ENCODE measurements around the gene NSFL1C.
"Not testable (repeated sequence)": the region's sequence is repeated elsewhere in the genome, so short reads cannot be mapped to it uniquely, and the experiment has no call there.

The NSFL1C gene

GRCh38 chr20:1402149-1402548 is 64.5 kb downstream of the NSFL1C start:
- Histone ChIP-seq H3K9me3 (ENCODE audit: control insufficient read depth, low read length) (peaks cover 4% of the 10 kb centered on the region), H3K4me1 (ENCODE audit: control insufficient read depth, insufficient read depth, low read length, poor library complexity, severe bottlenecking) (peaks cover 4% of the 10 kb centered on the region), H3K36me3 (ENCODE audit: control insufficient read depth, insufficient read depth, low read length) (no peaks in the 10 kb centered on the region), H3K27ac (ENCODE audit: low read depth, low read length, severe bottlenecking) (no peak overlapping the region), H3K4me3 (ENCODE audit: extremely low read depth, insufficient read depth, low read length, poor library complexity, severe bottlenecking) (no peak overlapping the region)
- WGBS, 2 experiments (ENCODE audit: insufficient coverage in 2 of 2): 83 to 84% methylated on average over 4 to 6 of the region's 7 CpGs

GRCh38 chr20:1401451-1401907 is 65.2 kb downstream of the NSFL1C start:
- Histone ChIP-seq H3K4me3 (ENCODE audit: extremely low read depth, insufficient read depth, low read length, poor library complexity, severe bottlenecking) (no peak overlapping the region), H3K9me3 (ENCODE audit: control insufficient read depth, low read length) (peaks cover 9% of the 10 kb centered on the region), H3K27ac (ENCODE audit: low read depth, low read length, severe bottlenecking) (no peak overlapping the region), H3K36me3 (ENCODE audit: control insufficient read depth, insufficient read depth, low read length) (no peaks in the 10 kb centered on the region), H3K4me1 (ENCODE audit: control insufficient read depth, insufficient read depth, low read length, poor library complexity, severe bottlenecking) (peaks cover 8% of the 10 kb centered on the region)
- WGBS, 2 experiments (ENCODE audit: insufficient coverage in 2 of 2): 100% methylated on average over 3 of the region's 3 CpGs

GRCh38 chr20:1399678-1400366 is 66.8 kb downstream of the NSFL1C start:
- H3K27ac ChIP-seq (ENCODE audit: low read depth, low read length, severe bottlenecking); H3K4me1 ChIP-seq (ENCODE audit: control insufficient read depth, insufficient read depth, low read length, poor library complexity, severe bottlenecking); H3K36me3 ChIP-seq (ENCODE audit: control insufficient read depth, insufficient read depth, low read length); H3K4me3 ChIP-seq (ENCODE audit: extremely low read depth, insufficient read depth, low read length, poor library complexity, severe bottlenecking): not testable (repeated sequence)
- WGBS, 2 experiments (ENCODE audit: insufficient coverage in 2 of 2): 85 to 87% methylated on average over 8 of the region's 8 CpGs
- peaks cover 10% of the 10 kb centered on the region for H3K9me3 ChIP-seq (ENCODE audit: control insufficient read depth, low read length)

- not testable (repeated sequence) for H3K27ac ChIP-seq (ENCODE audit: low read depth, low read length, severe bottlenecking); H3K4me3 ChIP-seq (ENCODE audit: extremely low read depth, insufficient read depth, low read length, poor library complexity, severe bottlenecking); H3K36me3 ChIP-seq (ENCODE audit: control insufficient read depth, insufficient read depth, low read length)
- Histone ChIP-seq H3K4me1 (ENCODE audit: control insufficient read depth, insufficient read depth, low read length, poor library complexity, severe bottlenecking) (peaks cover 14% of the 10 kb centered on the region), H3K9me3 (ENCODE audit: control insufficient read depth, low read length) (peaks cover 10% of the 10 kb centered on the region)
- whole genome bisulfite sequencing, 2 experiments (ENCODE audit: insufficient coverage in 2 of 2): 85 to 89% methylated on average over 7 of the region's 7 CpGs
Observed at GRCh38 chr20:1398185-1398584, 68.5 kb downstream of the NSFL1C start.

- H3K4me3 ChIP-seq (ENCODE audit: extremely low read depth, insufficient read depth, low read length, poor library complexity, severe bottlenecking): no peak overlapping the region
- H3K9me3 ChIP-seq (ENCODE audit: control insufficient read depth, low read length): peaks cover 10% of the 10 kb centered on the region
- WGBS, 2 experiments (ENCODE audit: insufficient coverage in 2 of 2): 100% methylated on average over 2 to 3 of the region's 4 CpGs
- peaks cover 16% of the 10 kb centered on the region for H3K4me1 ChIP-seq (ENCODE audit: control insufficient read depth, insufficient read depth, low read length, poor library complexity, severe bottlenecking)
- H3K27ac ChIP-seq (ENCODE audit: low read depth, low read length, severe bottlenecking): no peak overlapping the region
- H3K36me3 ChIP-seq (ENCODE audit: control insufficient read depth, insufficient read depth, low read length): no peaks in the 10 kb centered on the region
Observed at GRCh38 chr20:1397710-1398109, 68.9 kb downstream of the NSFL1C start.

- H3K4me1 ChIP-seq (ENCODE audit: control insufficient read depth, insufficient read depth, low read length, poor library complexity, severe bottlenecking): peaks cover 16% of the 10 kb centered on the region
- no peaks in the 10 kb centered on the region for H3K36me3 ChIP-seq (ENCODE audit: control insufficient read depth, insufficient read depth, low read length)
- peaks cover 10% of the 10 kb centered on the region for H3K9me3 ChIP-seq (ENCODE audit: control insufficient read depth, low read length)
- H3K27ac ChIP-seq (ENCODE audit: low read depth, low read length, severe bottlenecking): no peak overlapping the region
- H3K4me3 ChIP-seq (ENCODE audit: extremely low read depth, insufficient read depth, low read length, poor library complexity, severe bottlenecking): no peak overlapping the region
- WGBS, 2 experiments (ENCODE audit: insufficient coverage in 2 of 2): 72 to 87% methylated on average over 3 to 4 of the region's 4 CpGs
Observed at GRCh38 chr20:1396702-1397101, 69.9 kb downstream of the NSFL1C start.

- peaks cover 10% of the 10 kb centered on the region for H3K9me3 ChIP-seq (ENCODE audit: control insufficient read depth, low read length)
- H3K36me3 ChIP-seq (ENCODE audit: control insufficient read depth, insufficient read depth, low read length): peaks cover 1% of the 10 kb centered on the region
- H3K27ac ChIP-seq (ENCODE audit: low read depth, low read length, severe bottlenecking): no peak overlapping the region
- peaks cover 17% of the 10 kb centered on the region for H3K4me1 ChIP-seq (ENCODE audit: control insufficient read depth, insufficient read depth, low read length, poor library complexity, severe bottlenecking)
- no peak overlapping the region for H3K4me3 ChIP-seq (ENCODE audit: extremely low read depth, insufficient read depth, low read length, poor library complexity, severe bottlenecking)
- 100% methylated on average over 1 of the region's 1 CpG; no CpG with 5 or more reads in 1 of the 2 experiments for WGBS, 2 experiments (ENCODE audit: insufficient coverage in 2 of 2)
Observed at GRCh38 chr20:1396264-1396663, 70.4 kb downstream of the NSFL1C start.

GRCh38 chr20:1394686-1395085 is 72.0 kb downstream of the NSFL1C start:
- 100% methylated on average over 1 of the region's 2 CpGs; no CpG with 5 or more reads in 1 of the 2 experiments for WGBS, 2 experiments (ENCODE audit: insufficient coverage in 2 of 2)
- H3K27ac ChIP-seq (ENCODE audit: low read depth, low read length, severe bottlenecking): no peak overlapping the region
- H3K4me3 ChIP-seq (ENCODE audit: extremely low read depth, insufficient read depth, low read length, poor library complexity, severe bottlenecking): no peak overlapping the region
- peaks cover 15% of the 10 kb centered on the region for H3K36me3 ChIP-seq (ENCODE audit: control insufficient read depth, insufficient read depth, low read length)
- H3K9me3 ChIP-seq (ENCODE audit: control insufficient read depth, low read length): peaks cover 10% of the 10 kb centered on the region
- H3K4me1 ChIP-seq (ENCODE audit: control insufficient read depth, insufficient read depth, low read length, poor library complexity, severe bottlenecking): peaks cover 28% of the 10 kb centered on the region

- peaks cover 39% of the 10 kb centered on the region for H3K4me1 ChIP-seq (ENCODE audit: control insufficient read depth, insufficient read depth, low read length, poor library complexity, severe bottlenecking)
- H3K36me3 ChIP-seq (ENCODE audit: control insufficient read depth, insufficient read depth, low read length): peaks cover 26% of the 10 kb centered on the region
- H3K9me3 ChIP-seq (ENCODE audit: control insufficient read depth, low read length): peaks cover 10% of the 10 kb centered on the region
- H3K4me3 ChIP-seq (ENCODE audit: extremely low read depth, insufficient read depth, low read length, poor library complexity, severe bottlenecking): peak overlapping the region; percentile 78
- 74 to 88% methylated on average over 3 to 6 of the region's 7 CpGs for WGBS, 2 experiments (ENCODE audit: insufficient coverage in 2 of 2)
- peak overlapping the region; percentile 17 for H3K27ac ChIP-seq (ENCODE audit: low read depth, low read length, severe bottlenecking)
Observed at GRCh38 chr20:1393507-1393882, 73.2 kb downstream of the NSFL1C start.

GRCh38 chr20:1392693-1393506 is 73.7 kb downstream of the NSFL1C start, which contains the start of gene FKBP1A:
FKBP1A (minus strand) TSS chr20:1393054; CDS start chr20:1392998, 56 bp downstream.
- H3K27ac ChIP-seq (ENCODE audit: low read depth, low read length, severe bottlenecking): peak within 1 kb of the TSS; percentile 67
- peaks cover 45% of the 10 kb centered on the region for H3K4me1 ChIP-seq (ENCODE audit: control insufficient read depth, insufficient read depth, low read length, poor library complexity, severe bottlenecking)
- 0 to 1% methylated on average over 66 to 71 of the region's 79 CpGs for WGBS, 2 experiments (ENCODE audit: insufficient coverage in 2 of 2)
- peaks cover 32% of the 10 kb centered on the region for H3K36me3 ChIP-seq (ENCODE audit: control insufficient read depth, insufficient read depth, low read length)
- H3K9me3 ChIP-seq (ENCODE audit: control insufficient read depth, low read length): peaks cover 10% of the 10 kb centered on the region
- peak within 1 kb of the TSS; percentile 78 for H3K4me3 ChIP-seq (ENCODE audit: extremely low read depth, insufficient read depth, low read length, poor library complexity, severe bottlenecking)

GRCh38 chr20:1392443-1392692 is 74.3 kb downstream of the NSFL1C start:
- peaks cover 45% of the 10 kb centered on the region for H3K4me1 ChIP-seq (ENCODE audit: control insufficient read depth, insufficient read depth, low read length, poor library complexity, severe bottlenecking)
- peak overlapping the region; percentile 67 for H3K27ac ChIP-seq (ENCODE audit: low read depth, low read length, severe bottlenecking)
- peaks cover 10% of the 10 kb centered on the region for H3K9me3 ChIP-seq (ENCODE audit: control insufficient read depth, low read length)
- whole genome bisulfite sequencing, 2 experiments (ENCODE audit: insufficient coverage in 2 of 2): 0% methylated on average over 11 to 13 of the region's 13 CpGs
- H3K4me3 ChIP-seq (ENCODE audit: extremely low read depth, insufficient read depth, low read length, poor library complexity, severe bottlenecking): peak overlapping the region; percentile 78
- peaks cover 37% of the 10 kb centered on the region for H3K36me3 ChIP-seq (ENCODE audit: control insufficient read depth, insufficient read depth, low read length)
